ENCODE results near the gene APOC1. TPM values are rescaled to one million over a fixed set of nuclear protein-coding genes. Genes with fewer than 3 reads are reported as not detected.
"Not testable (repeated sequence)": the region's sequence is repeated elsewhere in the genome, so short reads cannot be mapped to it uniquely, and the experiment has no call there.

Gene APOC1
- total and polyA plus RNA-seq, 4 donors, result 14.0 to 1,030 (median 217) TPM

GRCh38 chr19:44925114-44925891 lies 10.9 kb downstream of the APOC1 start:
- no peak for TF ChIP-seq CTCF (IDR thresholded peaks at IDR 0.05; ENCODE audit: control extremely low read depth, extremely low read depth)
- DNase-seq (peak; percentile 94 to 97 (median 95)), ATAC-seq (ENCODE audit: insufficient read depth, low FRiP score) (no peak)
- WGBS, 2 donors, result 14 to 29% methylated on average over 8 of the region's 8 CpGs
- no peak overlapping the region for H3K4me3 ChIP-seq
- peak overlapping the region in 1 of 2 donors; percentile 46 for H3K27ac ChIP-seq (ENCODE audit: low read depth in 1 of 2, low read length in 1 of 2)
- H3K9ac ChIP-seq (ENCODE audit: insufficient read depth in 1 of 2, low read length in 2 of 2), result peak overlapping the region in 1 of 2 donors; percentile 51
- H3K36me3 ChIP-seq (ENCODE audit: control insufficient read depth in 4 of 4, insufficient read depth in 4 of 4, low read length in 4 of 4), result no peaks in the 10 kb centered on the region
- H3K27me3 ChIP-seq (ENCODE audit: control insufficient read depth in 3 of 3, insufficient read depth in 3 of 3, low read length in 2 of 3), result no peaks in the 10 kb centered on the region
- no peaks in the 10 kb centered on the region for H3K9me3 ChIP-seq (ENCODE audit: control insufficient read depth in 4 of 4, insufficient read depth in 3 of 4, low read length in 3 of 4)
- H3K4me1 ChIP-seq (ENCODE audit: control insufficient read depth in 5 of 5, insufficient read depth in 5 of 5, low read length in 5 of 5), result peaks cover 0 to 40% (median 14%) of the 10 kb centered on the region in 5 donors

- not testable (repeated sequence) for H3K27me3 ChIP-seq (ENCODE audit: control insufficient read depth in 3 of 3, insufficient read depth in 3 of 3, low read length in 2 of 3); H3K9ac ChIP-seq (ENCODE audit: insufficient read depth in 1 of 2, low read length in 2 of 2); H3K4me3 ChIP-seq; H3K27ac ChIP-seq (ENCODE audit: low read depth in 1 of 2, low read length in 1 of 2); DNase-seq; H3K36me3 ChIP-seq (ENCODE audit: control insufficient read depth in 4 of 4, insufficient read depth in 4 of 4, low read length in 4 of 4); H3K9me3 ChIP-seq (ENCODE audit: control insufficient read depth in 4 of 4, insufficient read depth in 3 of 4, low read length in 3 of 4)
- WGBS, 2 donors, result 50% methylated on average over 16 to 18 of the region's 19 CpGs
- ATAC-seq (ENCODE audit: insufficient read depth, low FRiP score), result peak; percentile 16
- H3K4me1 ChIP-seq (ENCODE audit: control insufficient read depth in 5 of 5, insufficient read depth in 5 of 5, low read length in 5 of 5), result peaks cover 0 to 40% (median 14%) of the 10 kb centered on the region in 5 donors
Measured at GRCh38 chr19:44926245-44927077, 12.1 kb downstream of the APOC1 start.

- Histone ChIP-seq H3K36me3 (ENCODE audit: control insufficient read depth in 4 of 4, insufficient read depth in 4 of 4, low read length in 4 of 4) (no peaks in the 10 kb centered on the region), H3K4me1 (ENCODE audit: control insufficient read depth in 5 of 5, insufficient read depth in 5 of 5, low read length in 5 of 5) (peaks cover 0 to 40% (median 14%) of the 10 kb centered on the region in 5 donors), H3K9ac (ENCODE audit: insufficient read depth in 1 of 2, low read length in 2 of 2) (no peak overlapping the region), H3K27ac (ENCODE audit: low read depth in 1 of 2, low read length in 1 of 2) (no peak overlapping the region), H3K4me3 (no peak overlapping the region), H3K9me3 (ENCODE audit: control insufficient read depth in 4 of 4, insufficient read depth in 3 of 4, low read length in 3 of 4) (no peaks in the 10 kb centered on the region), H3K27me3 (ENCODE audit: control insufficient read depth in 3 of 3, insufficient read depth in 3 of 3, low read length in 2 of 3) (no peaks in the 10 kb centered on the region)
- no peak for ATAC-seq (ENCODE audit: insufficient read depth, low FRiP score)
- peak; percentile 34 to 79 (median 68) for DNase-seq
- WGBS, 2 donors, result 40 to 45% methylated on average over 5 of the region's 5 CpGs
- TF ChIP-seq CTCF (IDR thresholded peaks at IDR 0.05; ENCODE audit: control extremely low read depth, extremely low read depth), result no peak
Measured at GRCh38 chr19:44927746-44928145, 13.3 kb downstream of the APOC1 start.

GRCh38 chr19:44930088-44930487 lies 15.7 kb downstream of the APOC1 start:
- Histone ChIP-seq H3K36me3 (ENCODE audit: control insufficient read depth in 4 of 4, insufficient read depth in 4 of 4, low read length in 4 of 4) (no peaks in the 10 kb centered on the region), H3K9me3 (ENCODE audit: control insufficient read depth in 4 of 4, insufficient read depth in 3 of 4, low read length in 3 of 4) (no peaks in the 10 kb centered on the region), H3K9ac (ENCODE audit: insufficient read depth in 1 of 2, low read length in 2 of 2) (no peak overlapping the region), H3K4me3 (no peak overlapping the region), H3K4me1 (ENCODE audit: control insufficient read depth in 5 of 5, insufficient read depth in 5 of 5, low read length in 5 of 5) (peaks cover 0 to 27% (median 7%) of the 10 kb centered on the region in 5 donors), H3K27ac (ENCODE audit: low read depth in 1 of 2, low read length in 1 of 2) (no peak overlapping the region), H3K27me3 (ENCODE audit: control insufficient read depth in 3 of 3, insufficient read depth in 3 of 3, low read length in 2 of 3) (no peaks in the 10 kb centered on the region)
- ATAC-seq (ENCODE audit: insufficient read depth, low FRiP score) (no peak), DNase-seq (no peak)
- WGBS, 2 donors, result 86 to 91% methylated on average over 7 of the region's 7 CpGs
- no peak for TF ChIP-seq CTCF (IDR thresholded peaks at IDR 0.05; ENCODE audit: control extremely low read depth, extremely low read depth)

All from lung (tissue), 12 donors.